ENCODE data around the gene SPATA31E1.
"Not testable (repeated sequence)": the region's sequence is repeated elsewhere in the genome, so short reads cannot be mapped to it uniquely, and the experiment has no call there.

Gene SPATA31E1

DNA sequence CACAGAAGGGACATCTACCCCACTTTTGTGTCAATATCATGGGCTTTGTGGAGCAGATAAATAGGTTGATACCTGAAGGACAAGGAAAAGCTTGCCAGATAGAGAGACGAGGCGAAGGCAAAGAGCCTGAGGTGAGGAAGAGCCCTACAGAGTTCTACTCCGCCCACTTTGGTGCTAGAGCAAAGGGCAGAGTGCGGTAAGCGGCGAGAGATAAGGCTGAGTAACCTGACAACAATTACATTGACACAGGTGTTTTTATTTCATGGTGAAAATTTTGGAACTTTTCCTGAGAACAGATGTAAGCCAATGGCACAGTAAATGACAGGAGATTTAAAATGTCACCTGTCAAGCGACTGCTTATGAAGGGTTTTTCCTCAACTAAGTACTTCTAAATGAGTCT, 51.8 kb downstream of the SPATA31E1 start:
- DNase-seq (ENCODE audit: low read depth in 2 of 2): not testable (repeated sequence)

DNA sequence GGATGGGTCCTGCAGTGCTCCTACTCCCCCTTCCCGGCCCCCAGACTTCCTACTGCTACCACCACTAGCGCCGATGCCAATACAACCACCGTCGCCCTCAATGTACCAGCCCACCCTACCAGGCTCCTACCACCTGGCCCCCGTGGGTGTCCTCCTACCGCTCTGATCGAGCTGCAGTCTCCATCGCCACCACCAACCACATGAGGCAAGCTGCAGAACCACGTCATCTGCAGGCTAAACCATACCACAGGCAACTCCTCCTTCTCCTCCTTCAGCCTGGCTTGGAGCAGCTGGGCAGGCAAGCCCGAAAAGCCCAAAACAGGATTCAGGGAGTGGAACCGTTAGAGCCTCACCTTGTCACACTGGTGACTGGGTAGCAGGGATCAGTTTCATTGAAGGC, 54.7 kb downstream of the SPATA31E1 start:
- DNase-seq (ENCODE audit: low read depth in 2 of 2): not testable (repeated sequence)

DNA sequence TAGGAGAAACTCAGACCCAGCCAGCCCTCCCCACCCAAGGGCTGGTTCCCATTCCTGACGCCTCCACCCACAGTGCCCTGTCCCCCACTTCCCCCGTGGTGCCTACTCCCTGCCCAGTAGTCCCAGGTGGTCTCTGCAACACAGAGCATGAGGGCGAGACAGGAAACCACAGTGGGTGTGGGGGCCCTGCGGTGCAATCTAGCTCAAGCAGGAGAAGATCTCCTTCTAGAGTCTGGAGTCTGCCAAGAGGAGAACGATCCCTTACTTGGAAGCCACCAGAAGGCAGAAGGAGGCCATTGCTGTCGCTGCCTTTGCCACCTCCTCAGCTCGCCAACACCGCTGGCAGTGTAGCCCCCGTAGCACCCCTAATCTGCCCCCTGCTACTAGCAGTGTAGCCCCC, 55.2 kb downstream of the SPATA31E1 start:
- DNase-seq (ENCODE audit: low read depth in 2 of 2): not testable (repeated sequence)

DNA sequence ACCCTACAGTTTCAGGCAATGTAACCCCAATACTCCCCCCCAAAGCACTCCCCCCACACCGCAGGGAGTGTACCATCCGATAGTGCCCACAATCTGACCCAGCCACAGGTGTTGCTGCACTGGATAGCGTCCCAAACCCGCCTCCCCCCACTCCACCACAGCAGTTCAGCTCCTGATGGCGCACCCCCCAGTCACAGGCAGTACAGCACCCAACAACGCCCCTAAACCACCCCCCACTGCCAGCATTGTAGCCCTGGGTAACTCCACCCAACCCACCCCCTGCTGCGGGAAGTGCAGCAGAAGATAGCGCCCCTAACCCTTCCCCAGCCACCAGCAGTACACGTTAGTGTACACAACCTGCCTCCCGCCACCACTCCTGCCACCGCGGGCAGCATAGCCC, 55.7 kb downstream of the SPATA31E1 start:
- DNase-seq (ENCODE audit: low read depth in 2 of 2): not testable (repeated sequence)

All from stimulated activated CD8-positive, alpha-beta memory T cell treated with anti-CD3 and anti-CD28 coated beads, Interleukin-15, amount 100 ng/mL, for 4 hours (primary cell).